Adrenal gland (tissue), 12 donors: ENCODE results near the gene ANO7. TPM values are rescaled to one million over a fixed set of nuclear protein-coding genes. Genes with fewer than 3 reads are reported as not detected.

Experiments used
- DNase-seq, 7 donors: peaks; one replicate each; pipeline ENCODE4 v3.0.0-alpha.2; 2019 to 2020
- H3K27ac ChIP-seq, 5 donors: fragments of 200-600 bp; sonication (generic) in 4 of 5; 1 replicate in 3 of 5; 2 replicates in 2 of 5; pipeline versions ENCODE4 v1.5.1 to v1.8.0; 2016 to 2020; ENCODE audit warnings: mild to moderate bottlenecking in 1 of 5
- H3K27me3 ChIP-seq: fragments of 200-600 bp; 2 replicates; pipeline ENCODE4 v1.8.0; 2021
- H3K36me3 ChIP-seq, 2 donors: fragments of 200-600 bp; replicated peaks in 1 of 2; 1 replicate in 1 of 2; 2 replicates in 1 of 2; pipeline versions ENCODE4 v1.5.1 to v1.8.0; 2018 to 2022
- H3K4me1 ChIP-seq, 2 donors: fragments of 200-600 bp; replicated peaks in 1 of 2; 1 replicate in 1 of 2; 2 replicates in 1 of 2; pipeline versions ENCODE4 v1.5.1 to v1.8.0; 2018 to 2021
- H3K4me3 ChIP-seq, 4 donors: fragments of 200-600 bp; sonication (generic) in 3 of 4; one replicate each; pipeline ENCODE4 v1.5.1; 2016 to 2018
- H3K9me3 ChIP-seq, 3 donors: fragments of 200-600 bp; sonication (generic) in 1 of 3; replicated peaks in 1 of 3; 1 replicate in 2 of 3; 2 replicates in 1 of 3; pipeline versions ENCODE4 v1.5.1 to v1.8.0; 2016 to 2021
- POLR2A ChIP-seq, 2 donors: fragments of 450-650 bp; IDR thresholded peaks; one replicate each; pipeline ENCODE4 v1.6.1; 2017; ENCODE audit warnings: antibody characterized with exemption in 2 of 2, mild to moderate bottlenecking in 2 of 2, moderate library complexity in 1 of 2
- WGBS, 4 donors: extraction: QIAGEN DNeasy Blood & Tissue Kit in 2 of 4; methylation state at CpG; one replicate each; pipeline versions ENCODE4 v1.1.5 to v1.1.7; 2013 to 2017; 5-methylcytosine and 5-hydroxymethylcytosine counted together
- intact Hi-C, 2 donors: fragments of 100-400 bp; cut with DNase I; formaldehyde crosslinking; loops; one replicate each; pipeline versions ENCODE4 v1.14.1 to v1.15.0; 2022 to 2023
- polyA plus RNA-seq, 3 donors: library from polyadenylated mRNA; stranded (reverse); fragments of 200-250 nt in 2 of 3; fragments of 350-450 nt in 1 of 3; fragmentation: Illumina TruSeq in 1 of 3; extraction: RNeasy Lipid Tissue Mini Kit (QIAGEN cat#74804) in 1 of 3; gene quantifications; one replicate each; pipeline ENCODE4 v1.2.3, GENCODE V29; 2013 to 2014
- total RNA-seq, 9 donors: library from RNA; depleted of rRNA in 4 of 9; stranded (reverse); fragments of >200 nt in 4 of 9; fragments of 120-200 nt in 1 of 9; fragmentation: NEBNext Ultra II Directional in 1 of 9; extraction: Animal tissue kit (Norgen Biotek cat#: 25700) in 1 of 9; gene quantifications; one replicate each; pipeline versions ENCODE4 v1.1.0 to v1.2.4, GENCODE V29; 2013 to 2023
- TF ChIP-seq, protein P1 (sequence below), 6 experiments: fragments of 450-650 bp in 4 of 6; fragments of 200-600 bp in 2 of 6; sonication (generic) in 1 of 6; IDR thresholded peaks; 1 replicate in 5 of 6; 2 replicates in 1 of 6; pipeline versions ENCODE4 v1.5.1 to v1.8.0; 2016 to 2021; ENCODE audit warnings: antibody characterized with exemption in 6 of 6, mild to moderate bottlenecking in 2 of 6, moderate library complexity in 1 of 6
- donor health status: healthy with polysubstance abuse.
- donor health status: Bipolar disorder and iron deficiency.
- donor health status: DM: yes; HTN: yes; CAD: no.
- donor health status: DM: no; HTN: no; CAD: no.
- donor health status: DM: no; HTN: no; CAD: no.
- donor health status: DM: yes; HTN: yes; CAD: no.

ANO7 gene
- total and polyA plus RNA-seq, 12 donors, result 0.48 to 5.1 (median 1.8) TPM

DNA sequence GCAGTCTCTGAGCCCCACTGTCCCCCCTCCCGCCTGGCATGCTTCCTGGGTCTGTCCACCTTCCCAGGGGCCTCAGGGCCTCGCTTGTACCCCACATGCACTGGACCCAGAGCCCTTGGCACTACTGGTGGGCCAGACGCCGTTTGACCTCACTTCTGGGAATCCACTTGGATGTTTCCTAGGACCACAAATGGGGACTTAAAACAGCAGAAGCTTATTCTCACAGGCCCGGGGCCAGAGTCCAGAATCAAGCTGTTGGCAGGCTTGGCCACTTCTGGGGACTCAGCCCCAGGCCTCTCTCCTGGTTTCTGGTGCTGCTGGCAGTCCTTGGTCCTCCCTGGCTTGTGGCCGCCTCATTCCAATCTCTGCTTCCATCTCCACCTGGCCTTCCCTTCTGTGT lies 19.6 kb downstream of the ANO7 start:
- 64 to 91% (median 71%) methylated on average over 4 to 6 of the region's 6 CpGs for WGBS, 4 donors
- TF ChIP-seq, protein P1, sequence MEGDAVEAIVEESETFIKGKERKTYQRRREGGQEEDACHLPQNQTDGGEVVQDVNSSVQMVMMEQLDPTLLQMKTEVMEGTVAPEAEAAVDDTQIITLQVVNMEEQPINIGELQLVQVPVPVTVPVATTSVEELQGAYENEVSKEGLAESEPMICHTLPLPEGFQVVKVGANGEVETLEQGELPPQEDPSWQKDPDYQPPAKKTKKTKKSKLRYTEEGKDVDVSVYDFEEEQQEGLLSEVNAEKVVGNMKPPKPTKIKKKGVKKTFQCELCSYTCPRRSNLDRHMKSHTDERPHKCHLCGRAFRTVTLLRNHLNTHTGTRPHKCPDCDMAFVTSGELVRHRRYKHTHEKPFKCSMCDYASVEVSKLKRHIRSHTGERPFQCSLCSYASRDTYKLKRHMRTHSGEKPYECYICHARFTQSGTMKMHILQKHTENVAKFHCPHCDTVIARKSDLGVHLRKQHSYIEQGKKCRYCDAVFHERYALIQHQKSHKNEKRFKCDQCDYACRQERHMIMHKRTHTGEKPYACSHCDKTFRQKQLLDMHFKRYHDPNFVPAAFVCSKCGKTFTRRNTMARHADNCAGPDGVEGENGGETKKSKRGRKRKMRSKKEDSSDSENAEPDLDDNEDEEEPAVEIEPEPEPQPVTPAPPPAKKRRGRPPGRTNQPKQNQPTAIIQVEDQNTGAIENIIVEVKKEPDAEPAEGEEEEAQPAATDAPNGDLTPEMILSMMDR (IDR thresholded peaks at IDR 0.05), result no peak
- no peak for TF ChIP-seq POLR2A (IDR thresholded peaks at IDR 0.05)
- H3K27ac ChIP-seq, result no peak overlapping the region

DNA sequence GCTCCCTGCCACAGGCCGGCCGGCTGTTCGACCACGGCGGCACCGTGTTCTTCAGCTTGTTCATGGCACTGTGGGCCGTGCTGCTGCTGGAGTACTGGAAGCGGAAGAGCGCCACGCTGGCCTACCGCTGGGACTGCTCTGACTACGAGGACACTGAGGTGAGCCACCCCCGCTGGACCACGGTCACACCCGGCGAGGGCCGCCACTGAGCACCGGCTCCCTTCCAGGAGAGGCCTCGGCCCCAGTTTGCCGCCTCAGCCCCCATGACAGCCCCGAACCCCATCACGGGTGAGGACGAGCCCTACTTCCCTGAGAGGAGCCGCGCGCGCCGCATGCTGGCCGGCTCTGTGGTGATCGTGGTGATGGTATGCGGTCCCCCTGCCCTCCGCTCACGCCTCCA lies 20.8 kb downstream of the ANO7 start:
- WGBS, 4 donors, result 83 to 90% (median 86%) methylated on average over 13 to 33 of the region's 33 CpGs
- TF ChIP-seq, protein P1 (IDR thresholded peaks at IDR 0.05), result no peak
- TF ChIP-seq POLR2A (IDR thresholded peaks at IDR 0.05), result no peak
- H3K27me3 ChIP-seq, result no peaks in the 10 kb centered on the region

More for the DNA sequence above, 19.6 kb downstream of the ANO7 start:
- intact Hi-C loops, result no loop called here
- no peak overlapping the region for H3K4me3 ChIP-seq
- H3K27me3 ChIP-seq, result no peaks in the 10 kb centered on the region
- H3K36me3 ChIP-seq, result no peaks in the 10 kb centered on the region
- DNase-seq, result no peak
- H3K4me1 ChIP-seq, result no peaks in the 10 kb centered on the region
- H3K9me3 ChIP-seq, result no peaks in the 10 kb centered on the region

DNA sequence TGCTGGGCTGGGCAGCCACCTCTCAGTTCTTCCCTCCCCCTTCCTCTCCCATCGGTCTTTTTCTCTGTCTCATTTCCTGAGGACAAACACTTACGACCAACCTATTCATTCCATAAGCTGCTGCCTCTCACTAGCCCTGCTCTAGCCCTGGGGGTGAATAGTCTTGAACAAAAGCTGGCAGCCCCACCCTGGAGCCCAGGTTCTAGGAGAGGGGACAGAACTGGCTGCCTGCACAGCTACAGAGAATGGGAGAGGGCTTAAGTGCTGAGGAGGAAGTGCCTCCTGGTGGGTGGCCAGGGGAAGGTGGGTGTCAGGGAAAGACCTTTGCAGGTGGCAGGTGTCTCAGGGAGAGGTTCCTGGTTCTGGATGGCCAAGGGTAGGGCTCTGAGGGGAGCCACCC lies 22.8 kb downstream of the ANO7 start:
- H3K9me3 ChIP-seq, result no peaks in the 10 kb centered on the region
- intact Hi-C loops, result loop anchor here in 1 of 2 donors (10.0 kb wide), 1 partner anchor 356 kb away; no protein-coding TSS in a partner anchor

More for the DNA sequence above, 20.8 kb downstream of the ANO7 start:
- Histone ChIP-seq H3K36me3 (no peaks in the 10 kb centered on the region), H3K4me3 (no peak overlapping the region), H3K9me3 (no peaks in the 10 kb centered on the region), H3K27ac (no peak overlapping the region), H3K4me1 (no peaks in the 10 kb centered on the region)
- intact Hi-C loops, result no loop called here
- DNase-seq, result no peak

DNA sequence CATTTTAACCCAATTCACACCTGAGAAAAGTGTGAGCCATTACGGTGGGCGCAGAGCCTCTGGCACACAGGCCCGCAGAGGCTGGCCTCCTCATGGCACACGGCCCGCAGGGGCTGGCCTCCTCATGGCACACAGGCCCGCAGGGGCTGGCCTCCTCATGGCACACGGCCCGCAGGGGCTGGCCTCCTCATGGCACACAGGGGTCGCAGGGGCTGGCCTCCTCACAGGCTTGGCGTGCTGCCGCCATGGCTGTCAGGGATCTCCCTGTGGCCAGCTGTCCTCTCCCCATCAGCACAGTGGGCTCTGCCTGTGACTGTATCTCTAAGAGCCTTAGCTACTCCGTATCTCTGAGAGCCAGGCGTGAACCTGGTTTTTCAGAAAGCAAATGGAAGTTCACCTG lies 24.6 kb downstream of the ANO7 start:
- intact Hi-C loops, result loop anchor here in 1 of 2 donors (10.0 kb wide), 1 partner anchor 358 kb away; no protein-coding TSS in a partner anchor
- Histone ChIP-seq H3K27me3 (no peaks in the 10 kb centered on the region), H3K27ac (no peak overlapping the region), H3K4me1 (no peaks in the 10 kb centered on the region), H3K4me3 (no peak overlapping the region), H3K36me3 (no peaks in the 10 kb centered on the region), H3K9me3 (no peaks in the 10 kb centered on the region)
- no peak for DNase-seq
- 82 to 91% (median 86%) methylated on average over 11 to 13 of the region's 13 CpGs for WGBS, 4 donors
- TF ChIP-seq, protein P1 (IDR thresholded peaks at IDR 0.05), result no peak
- TF ChIP-seq POLR2A (IDR thresholded peaks at IDR 0.05), result no peak

More for the DNA sequence above, 22.8 kb downstream of the ANO7 start:
- no peak for DNase-seq
- Histone ChIP-seq H3K36me3 (no peaks in the 10 kb centered on the region), H3K4me3 (no peak overlapping the region), H3K27me3 (no peaks in the 10 kb centered on the region), H3K4me1 (no peaks in the 10 kb centered on the region), H3K27ac (no peak overlapping the region)
- 27 to 69% (median 45%) methylated on average over 2 of the region's 2 CpGs for WGBS, 4 donors
- TF ChIP-seq, protein P1 (IDR thresholded peaks at IDR 0.05), result no peak
- TF ChIP-seq POLR2A (IDR thresholded peaks at IDR 0.05), result no peak
